ENCODE results near the gene DBP. TPM values are rescaled to one million over a fixed set of nuclear protein-coding genes. Genes with fewer than 3 reads are reported as not detected.

DBP gene
- total and polyA plus RNA-seq, 11 donors: 1.4 to 34.2 (median 11.6) TPM

DNA sequence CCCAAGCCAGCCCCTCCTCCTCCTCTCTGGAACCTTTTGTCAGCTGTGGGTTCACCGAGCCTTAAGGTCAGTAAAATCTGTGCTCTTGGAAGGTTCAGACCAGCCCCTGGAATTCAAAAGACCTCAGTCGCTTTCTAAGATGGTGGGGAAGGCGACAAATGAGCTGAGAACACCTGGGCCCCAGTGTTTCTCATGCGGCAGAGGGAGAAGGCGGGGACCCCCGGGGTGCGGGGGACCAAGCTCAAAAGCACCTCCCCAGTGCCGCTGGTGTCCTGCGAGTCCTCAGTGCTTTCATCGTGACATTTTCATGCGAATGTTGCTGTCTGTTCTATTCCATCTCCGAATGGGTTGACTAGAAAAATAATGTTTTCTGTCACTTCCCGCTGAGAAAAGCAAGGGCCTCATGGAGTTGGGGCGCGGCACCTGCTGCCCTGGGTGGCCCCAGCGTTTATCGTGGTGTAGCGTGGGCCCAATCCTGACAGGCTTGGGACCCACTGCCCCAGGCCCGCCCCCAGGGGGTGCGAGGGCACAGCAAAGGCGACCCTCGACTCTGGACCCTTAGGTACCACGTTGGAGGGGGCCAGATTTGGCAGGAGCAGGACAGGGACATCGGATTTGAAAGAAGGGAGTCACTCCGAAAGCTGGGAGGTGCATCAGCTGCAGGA, 36.4 kb upstream of the DBP start:
- Histone ChIP-seq H3K27me3 (no peaks in the 10 kb centered on the region), H3K4me3 (no peak overlapping the region), H3K27ac (no peak overlapping the region), H3K4me1 (peaks cover 0 to 12% (median 7%) of the 10 kb centered on the region in 12 donors), H3K36me3 (no peaks in the 10 kb centered on the region), H3K9me3 (no peaks in the 10 kb centered on the region)
- TF ChIP-seq, protein P1, sequence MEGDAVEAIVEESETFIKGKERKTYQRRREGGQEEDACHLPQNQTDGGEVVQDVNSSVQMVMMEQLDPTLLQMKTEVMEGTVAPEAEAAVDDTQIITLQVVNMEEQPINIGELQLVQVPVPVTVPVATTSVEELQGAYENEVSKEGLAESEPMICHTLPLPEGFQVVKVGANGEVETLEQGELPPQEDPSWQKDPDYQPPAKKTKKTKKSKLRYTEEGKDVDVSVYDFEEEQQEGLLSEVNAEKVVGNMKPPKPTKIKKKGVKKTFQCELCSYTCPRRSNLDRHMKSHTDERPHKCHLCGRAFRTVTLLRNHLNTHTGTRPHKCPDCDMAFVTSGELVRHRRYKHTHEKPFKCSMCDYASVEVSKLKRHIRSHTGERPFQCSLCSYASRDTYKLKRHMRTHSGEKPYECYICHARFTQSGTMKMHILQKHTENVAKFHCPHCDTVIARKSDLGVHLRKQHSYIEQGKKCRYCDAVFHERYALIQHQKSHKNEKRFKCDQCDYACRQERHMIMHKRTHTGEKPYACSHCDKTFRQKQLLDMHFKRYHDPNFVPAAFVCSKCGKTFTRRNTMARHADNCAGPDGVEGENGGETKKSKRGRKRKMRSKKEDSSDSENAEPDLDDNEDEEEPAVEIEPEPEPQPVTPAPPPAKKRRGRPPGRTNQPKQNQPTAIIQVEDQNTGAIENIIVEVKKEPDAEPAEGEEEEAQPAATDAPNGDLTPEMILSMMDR (IDR thresholded peaks at IDR 0.05): no peak
- TF ChIP-seq POLR2A (IDR thresholded peaks at IDR 0.05): no peak
- ATAC-seq (no peak), DNase-seq (no peak)
- intact Hi-C loops (cut with DNase I): loop anchor here (2.0 to 10.0 kb wide), 7 partner anchors 51 to 171 kb away; partner anchors contain the start of gene HSD17B14 (in 4 of the 10)
- WGBS, 4 donors: 79 to 82% (median 79%) methylated on average over 24 to 25 of the region's 25 CpGs

DNA sequence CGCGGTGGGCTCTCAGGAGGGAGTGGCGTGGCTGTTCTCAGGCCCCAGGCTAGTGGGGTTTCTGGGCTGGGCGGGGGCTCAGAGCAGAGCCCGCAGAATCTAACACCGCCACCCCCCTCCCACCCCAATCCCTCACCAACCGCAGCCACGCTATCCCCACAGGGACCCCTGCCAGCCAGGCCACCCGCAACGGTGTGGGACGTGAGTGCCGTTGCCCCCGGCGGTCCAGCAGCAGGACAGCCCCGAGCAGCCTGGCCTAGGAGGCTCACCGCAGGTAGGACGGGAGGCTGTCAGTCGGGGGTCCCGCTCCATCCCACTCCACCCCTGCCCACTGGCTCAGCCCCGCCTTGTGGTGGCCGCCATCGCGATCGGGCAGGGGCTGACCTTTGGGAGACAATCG, 35.8 kb upstream of the DBP start, which contains the start of gene NTN5:
NTN5 (minus strand) TSS at position 24 of the 400 bp plus-strand sequence. CDS start 2,031 bp downstream, outside the sequence.
- H3K27ac ChIP-seq: no peak within 1 kb of the TSS
- intact Hi-C loops (cut with DNase I): loop anchor here (10.0 kb wide), 6 partner anchors 52 to 172 kb away; partner anchors contain the start of gene HSD17B14 (in 4 of the 10)
- 76 to 83% (median 79%) methylated on average over 21 to 25 of the region's 25 CpGs for whole genome bisulfite sequencing, 4 donors
- no peaks in the 10 kb centered on the region for H3K36me3 ChIP-seq
- ATAC-seq: no peak
- no peaks in the 10 kb centered on the region for H3K27me3 ChIP-seq
- TF ChIP-seq, protein P1 (IDR thresholded peaks at IDR 0.05): no peak
- TF ChIP-seq POLR2A (IDR thresholded peaks at IDR 0.05): no peak
- peaks cover 0 to 12% (median 7%) of the 10 kb centered on the region in 12 donors for H3K4me1 ChIP-seq
- H3K4me3 ChIP-seq: no peak within 1 kb of the TSS
- DNase-seq: no peak
- H3K9me3 ChIP-seq: no peaks in the 10 kb centered on the region

DNA sequence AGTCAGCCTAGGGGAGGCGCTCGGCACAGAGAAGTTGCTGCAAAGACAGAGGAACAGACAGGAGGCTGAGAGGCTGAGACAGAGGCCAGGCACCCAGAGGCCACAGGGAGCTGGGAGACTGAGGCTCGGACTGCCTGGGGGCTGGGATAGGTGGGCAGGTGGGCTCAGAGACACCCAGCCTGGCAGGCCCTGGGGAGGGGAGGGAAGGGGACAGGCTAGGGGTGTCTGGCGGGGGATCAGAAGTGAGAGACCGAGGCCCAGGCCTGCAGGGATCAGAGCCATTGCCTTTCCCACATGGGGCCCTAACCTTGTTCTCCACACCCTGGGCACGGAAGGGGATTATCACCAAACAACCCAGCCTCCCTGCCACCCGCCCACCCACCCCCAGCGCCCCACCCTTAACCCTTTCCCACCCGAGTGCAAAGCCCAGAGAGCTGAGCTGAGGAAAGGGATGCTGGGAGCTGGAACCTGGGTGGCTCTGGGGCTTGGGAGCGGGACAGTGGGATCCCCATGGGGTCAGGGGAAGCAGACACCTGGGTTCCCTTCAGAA, 34.3 kb upstream of the DBP start:
- 73 to 93% (median 86%) methylated on average over 6 to 10 of the region's 10 CpGs for WGBS, 4 donors
- Histone ChIP-seq H3K9me3 (no peaks in the 10 kb centered on the region), H3K4me1 (peaks cover 0 to 12% (median 7%) of the 10 kb centered on the region in 12 donors), H3K27me3 (no peaks in the 10 kb centered on the region), H3K36me3 (no peaks in the 10 kb centered on the region), H3K27ac (no peak overlapping the region), H3K4me3 (no peak overlapping the region)
- intact Hi-C loops (cut with DNase I): loop anchor here (10.0 kb wide), 6 partner anchors 53 to 173 kb away; partner anchors contain the start of gene HSD17B14 (in 4 of the 10)
- ATAC-seq (no peak), DNase-seq (no peak)
- no peak for TF ChIP-seq POLR2A (IDR thresholded peaks at IDR 0.05)
- TF ChIP-seq, protein P1 (IDR thresholded peaks at IDR 0.05): no peak

DNA sequence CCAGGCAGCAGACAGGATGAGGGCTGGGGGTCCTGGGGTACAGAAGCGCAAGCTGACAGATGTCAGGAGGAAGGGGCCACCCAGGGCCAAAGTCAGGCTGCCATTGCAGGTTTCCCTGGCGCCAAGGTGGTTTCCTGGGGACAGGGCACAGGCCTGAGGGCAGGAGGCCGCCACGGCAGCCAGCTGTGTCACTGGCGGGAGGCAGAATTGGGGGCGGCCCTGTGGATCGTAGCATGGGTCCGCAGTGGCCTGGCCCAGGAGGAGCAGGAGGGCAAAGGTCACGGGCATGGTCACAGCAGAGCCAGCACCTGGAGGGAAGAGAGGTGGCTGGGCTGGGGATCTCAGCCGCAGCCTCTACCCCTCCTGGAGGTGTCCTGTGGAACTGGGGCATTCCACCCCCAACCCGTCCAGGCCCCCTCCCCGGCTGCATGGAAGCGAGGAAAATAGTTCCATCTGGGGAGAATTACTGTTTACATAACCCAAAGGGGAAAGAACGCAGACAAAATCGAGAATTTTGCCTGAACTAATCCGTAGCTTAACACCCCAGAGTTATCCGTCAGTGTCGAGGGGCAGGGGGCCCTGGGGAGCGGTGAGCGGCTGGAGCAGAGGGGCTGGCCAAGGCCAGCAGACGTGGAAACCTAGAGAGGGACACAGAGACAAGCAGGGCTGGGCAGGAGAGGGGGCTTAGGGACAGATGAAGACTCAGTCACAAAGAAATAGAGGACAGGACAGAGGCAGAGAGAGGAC, 33.7 kb upstream of the DBP start:
- no peaks in the 10 kb centered on the region for H3K27me3 ChIP-seq
- H3K4me1 ChIP-seq: peaks cover 0 to 11% (median 7%) of the 10 kb centered on the region in 12 donors
- H3K9me3 ChIP-seq: no peaks in the 10 kb centered on the region
- no peaks in the 10 kb centered on the region for H3K36me3 ChIP-seq
- DNase-seq (no peak), ATAC-seq (no peak)
- 88 to 90% (median 89%) methylated on average over 20 to 21 of the region's 21 CpGs for WGBS, 4 donors
- H3K4me3 ChIP-seq: no peak overlapping the region
- no peak overlapping the region for H3K27ac ChIP-seq
- no peak for TF ChIP-seq POLR2A (IDR thresholded peaks at IDR 0.05)
- TF ChIP-seq, protein P1 (IDR thresholded peaks at IDR 0.05): no peak
- intact Hi-C loops (cut with DNase I): loop anchor here (10.0 kb wide), 6 partner anchors 54 to 174 kb away; partner anchors contain the start of gene HSD17B14 (in 4 of the 10)
